NCI-H82 treated with DMSO at 0.1 percent for 48 hours (cell line): Measurements from ENCODE around the gene FAM184A.
"Not testable (repeated sequence)": the region's sequence is repeated elsewhere in the genome, so short reads cannot be mapped to it uniquely, and the experiment has no call there.

Source experiments
- DNase-seq: peaks from one replicate; lab custom pipeline; 2025; ENCODE audit not compliant: unreplicated experiment; lab: John Stamatoyannopoulos, UW

The FAM184A gene

DNA sequence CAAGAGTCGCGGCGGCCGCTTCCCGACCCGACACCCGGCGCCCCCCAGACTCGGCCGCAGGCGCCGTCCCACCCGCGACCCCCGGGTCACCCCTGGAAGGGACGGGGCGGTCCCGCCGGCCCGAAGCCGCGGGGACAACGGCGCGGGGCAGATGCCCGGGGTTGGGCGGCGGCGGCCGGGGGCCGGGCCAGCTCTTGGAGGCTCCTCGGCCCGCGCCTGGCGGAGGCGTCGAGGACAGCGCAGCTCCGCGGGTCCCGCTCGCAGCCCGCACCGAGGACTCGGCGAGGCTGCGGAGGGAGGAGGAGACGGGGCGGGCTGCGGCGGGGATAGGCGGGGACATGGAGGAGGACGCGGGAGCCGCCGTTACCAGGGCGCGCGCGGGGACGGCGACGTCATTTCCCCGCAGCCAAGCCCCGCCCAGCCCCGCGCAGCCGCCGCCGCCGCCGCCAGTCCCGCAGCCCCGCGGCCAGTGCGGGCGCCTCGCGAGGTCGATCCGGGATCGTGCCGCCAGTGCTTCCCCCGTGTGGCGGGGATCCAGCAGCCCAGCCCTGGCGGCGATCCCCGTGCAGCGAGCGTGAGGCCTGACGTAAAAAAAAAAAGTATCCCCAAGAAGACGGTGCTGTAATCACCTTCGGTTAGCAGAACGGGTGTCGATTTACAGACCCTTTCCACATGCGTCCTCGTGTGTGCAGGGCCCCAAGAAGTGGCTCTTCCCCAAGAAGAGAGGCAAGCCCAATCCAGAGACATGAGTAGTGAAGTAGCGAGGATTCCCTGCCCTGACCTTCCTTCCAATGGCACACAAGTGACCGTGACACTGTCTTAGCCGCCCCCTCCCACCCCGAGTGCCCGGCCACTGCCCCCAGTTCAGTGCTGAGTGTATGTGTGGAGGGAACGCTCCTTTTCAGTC lies at the start of gene FAM184A:
Gene FAM184A (minus strand): TSS at position 289 of the 907 bp plus-strand sequence. CDS start 365 bp downstream, outside the sequence.
- peak; percentile 41 for DNase-seq

DNA sequence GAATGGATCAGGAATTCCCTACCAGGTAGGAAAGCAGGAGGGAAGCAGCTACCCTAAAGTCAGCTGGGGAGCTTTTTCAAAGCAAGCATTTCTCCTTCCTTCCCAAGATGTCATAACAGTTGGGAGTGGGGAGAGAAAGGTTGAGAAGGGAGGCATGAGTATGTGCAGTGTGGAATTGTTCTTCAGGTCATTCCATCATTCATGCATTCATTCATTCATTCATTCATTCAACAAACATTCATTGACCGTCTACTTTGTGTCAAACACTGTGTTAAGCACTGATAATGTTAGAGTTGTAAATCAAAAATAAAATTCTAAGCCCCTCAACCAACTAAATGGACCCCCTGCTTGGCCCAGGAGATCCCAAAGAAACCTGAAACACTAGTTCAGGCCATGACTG lies 49.2 kb upstream of the FAM184A start:
- no peak for DNase-seq

GRCh38 chr6:119126826-119127225 lies 48.4 kb upstream of the FAM184A start:
- DNase-seq: no peak

GRCh38 chr6:119126140-119126539 lies 47.7 kb upstream of the FAM184A start:
- DNase-seq: no peak

DNA sequence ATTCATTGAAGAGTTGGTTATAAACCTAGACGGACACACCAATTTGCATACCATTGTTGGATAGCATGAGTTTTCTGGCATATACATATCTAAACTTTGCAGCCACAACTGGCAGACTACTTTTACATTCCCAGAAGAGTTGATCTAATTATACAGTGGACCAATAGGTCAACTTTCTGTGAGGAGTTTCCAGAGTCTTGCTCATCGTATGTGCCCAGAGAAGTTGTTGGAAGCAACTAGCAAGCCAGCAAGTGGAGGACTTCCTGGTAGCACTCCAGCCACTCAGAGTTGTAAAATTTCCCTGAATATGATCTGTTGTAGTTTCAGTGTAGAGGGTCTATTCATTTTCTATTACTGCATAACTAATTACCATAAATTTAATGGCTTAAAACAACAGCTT lies 47.1 kb upstream of the FAM184A start:
- no peak for DNase-seq

- DNase-seq: no peak
These were observed 45.8 kb upstream of the FAM184A start for GRCh38 chr6:119124079-119124824.

- no peak for DNase-seq
These were observed 43.9 kb upstream of the FAM184A start for GRCh38 chr6:119122336-119122735.

DNA sequence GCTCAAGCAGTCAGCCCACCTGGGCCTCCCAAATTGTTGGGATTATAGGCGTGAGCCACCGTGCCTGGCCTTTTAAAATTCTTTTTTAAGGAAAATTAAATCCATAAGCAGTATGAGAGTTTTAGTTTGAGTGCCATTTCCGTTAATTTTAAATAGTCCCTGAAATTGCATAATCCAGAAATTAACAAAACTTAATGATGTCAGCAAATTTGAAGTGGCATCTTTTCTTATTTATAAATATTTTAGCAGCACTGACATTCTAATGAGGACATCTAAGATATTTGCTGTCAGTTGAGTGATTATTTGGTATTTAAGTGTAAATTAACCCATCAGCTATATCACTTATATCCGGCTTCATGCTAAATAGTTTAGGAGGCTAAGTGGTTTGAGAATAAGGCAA lies 42.9 kb upstream of the FAM184A start:
- DNase-seq: no peak

DNA sequence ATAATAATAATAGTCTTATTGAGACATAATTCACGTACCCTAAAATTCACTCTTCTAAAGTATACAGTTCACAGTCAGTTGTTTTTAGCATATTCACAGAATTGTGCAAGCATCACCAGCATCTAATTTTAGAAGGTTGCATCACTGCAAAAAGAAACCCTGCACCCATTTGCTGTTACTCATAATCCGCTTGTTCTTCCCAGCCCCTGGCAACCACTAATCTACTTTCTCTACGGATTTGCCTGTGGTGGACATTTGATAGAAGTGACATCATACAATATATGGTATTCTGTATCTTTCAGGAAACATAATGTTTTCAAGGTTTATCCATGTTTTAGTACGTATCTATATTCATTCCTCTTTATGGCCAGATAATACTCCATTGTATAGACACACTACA lies 41.5 kb upstream of the FAM184A start:
- peak; percentile 33 for DNase-seq

DNA sequence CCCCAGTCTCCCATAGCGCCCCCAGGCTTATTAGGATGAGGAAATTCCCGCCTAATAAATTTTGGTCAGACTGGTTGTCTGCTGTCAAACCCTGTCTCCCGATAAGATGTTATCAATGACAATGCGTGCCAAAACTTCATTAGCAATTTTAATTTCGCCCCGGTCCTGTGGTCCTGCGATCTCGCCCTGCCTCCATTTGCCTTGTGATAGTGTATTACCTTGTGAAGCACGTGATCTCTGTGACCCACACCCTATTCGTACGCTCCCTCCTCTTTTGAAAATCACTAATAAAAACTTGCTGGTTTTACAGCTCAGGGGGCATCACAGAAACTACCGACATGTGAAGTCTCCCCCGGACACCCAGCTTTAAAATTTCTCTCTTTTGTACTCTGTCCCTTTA lies 40.6 kb upstream of the FAM184A start:
- not testable (repeated sequence) for DNase-seq

DNA sequence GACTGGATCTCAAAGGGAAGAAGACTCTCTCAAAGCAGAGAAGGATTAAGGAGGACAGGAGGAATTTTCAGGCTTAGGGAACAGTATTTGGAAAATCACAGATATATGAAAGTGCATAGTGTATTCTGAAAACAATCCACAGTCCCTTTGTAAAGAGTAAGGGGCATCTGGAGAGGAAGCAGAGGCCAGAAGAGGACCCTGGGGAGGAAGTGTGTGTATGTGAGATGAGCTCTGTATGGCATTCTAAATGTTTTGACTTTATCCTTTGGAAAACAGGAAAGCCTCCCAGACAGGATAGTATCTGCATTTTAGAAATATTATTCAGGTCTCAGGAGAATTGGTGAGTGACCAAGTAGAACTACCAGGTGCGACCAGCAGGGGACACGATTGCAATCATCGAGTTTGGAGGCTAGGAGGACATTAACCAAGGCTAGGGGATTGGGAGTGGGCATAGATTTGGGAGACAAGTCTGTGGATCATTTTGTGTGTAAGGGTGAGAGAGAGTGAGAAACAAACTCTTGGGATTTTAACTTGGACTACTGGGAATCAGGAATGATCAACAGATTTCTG lies 38.3 kb upstream of the FAM184A start:
- DNase-seq: no peak

GRCh38 chr6:119113961-119114360 lies 35.5 kb upstream of the FAM184A start:
- no peak for DNase-seq

GRCh38 chr6:119112812-119113530 lies 34.5 kb upstream of the FAM184A start:
- DNase-seq: no peak

GRCh38 chr6:119110601-119111548 lies 32.4 kb upstream of the FAM184A start:
- peak; percentile 41 for DNase-seq

- DNase-seq: no peak
These were observed 31.3 kb upstream of the FAM184A start for GRCh38 chr6:119109654-119110325.

GRCh38 chr6:119108076-119108475 lies 29.6 kb upstream of the FAM184A start:
- DNase-seq: no peak

DNA sequence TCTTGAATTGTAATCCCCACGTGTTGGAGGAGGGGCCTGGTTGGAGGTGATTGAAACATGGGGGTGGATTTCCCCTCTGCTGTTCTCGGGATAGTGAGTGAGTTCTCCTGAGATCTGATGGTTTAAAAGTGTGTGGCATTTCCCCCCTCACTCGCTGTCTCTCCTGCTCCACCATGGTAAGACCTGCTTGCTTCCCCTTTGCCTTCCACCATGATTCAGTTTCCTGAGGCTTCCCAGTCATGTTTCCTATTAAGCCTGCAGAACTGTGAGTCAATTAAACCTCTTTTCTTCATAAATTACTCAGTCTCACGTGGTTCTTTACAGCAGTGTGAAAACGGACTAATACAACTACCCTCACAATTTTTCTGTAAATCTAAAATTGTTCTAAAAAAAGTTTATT lies 26.8 kb upstream of the FAM184A start:
- no peak for DNase-seq

GRCh38 chr6:119102901-119103300 lies 24.4 kb upstream of the FAM184A start:
- no peak for DNase-seq

DNA sequence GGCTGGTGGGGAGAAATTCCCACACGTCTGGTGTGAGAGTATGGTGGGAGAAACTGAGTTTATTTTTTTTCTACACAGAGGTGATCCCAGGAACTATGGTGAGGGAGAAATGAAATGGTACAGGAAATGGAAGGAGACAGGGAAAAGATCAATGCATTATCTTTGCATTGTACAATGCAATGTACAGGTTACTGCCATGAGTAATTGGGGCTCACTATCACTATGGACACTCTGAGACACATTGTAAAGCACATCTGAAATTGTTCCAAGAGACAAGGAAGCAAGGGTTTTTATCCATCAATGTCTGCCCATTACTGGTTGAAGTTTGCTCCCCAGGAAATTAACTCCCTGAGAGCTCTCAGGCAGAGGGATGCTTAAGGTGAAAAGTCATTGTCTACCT lies 21.7 kb upstream of the FAM184A start:
- DNase-seq: no peak
